ENCODE measurements around the gene EFHC1. TPM values are rescaled to one million over a fixed set of nuclear protein-coding genes. Genes with fewer than 3 reads are reported as not detected.

EFHC1 gene
- total RNA-seq, 2 donors from 2014 or later, result 11.5 to 17.4 TPM

DNA sequence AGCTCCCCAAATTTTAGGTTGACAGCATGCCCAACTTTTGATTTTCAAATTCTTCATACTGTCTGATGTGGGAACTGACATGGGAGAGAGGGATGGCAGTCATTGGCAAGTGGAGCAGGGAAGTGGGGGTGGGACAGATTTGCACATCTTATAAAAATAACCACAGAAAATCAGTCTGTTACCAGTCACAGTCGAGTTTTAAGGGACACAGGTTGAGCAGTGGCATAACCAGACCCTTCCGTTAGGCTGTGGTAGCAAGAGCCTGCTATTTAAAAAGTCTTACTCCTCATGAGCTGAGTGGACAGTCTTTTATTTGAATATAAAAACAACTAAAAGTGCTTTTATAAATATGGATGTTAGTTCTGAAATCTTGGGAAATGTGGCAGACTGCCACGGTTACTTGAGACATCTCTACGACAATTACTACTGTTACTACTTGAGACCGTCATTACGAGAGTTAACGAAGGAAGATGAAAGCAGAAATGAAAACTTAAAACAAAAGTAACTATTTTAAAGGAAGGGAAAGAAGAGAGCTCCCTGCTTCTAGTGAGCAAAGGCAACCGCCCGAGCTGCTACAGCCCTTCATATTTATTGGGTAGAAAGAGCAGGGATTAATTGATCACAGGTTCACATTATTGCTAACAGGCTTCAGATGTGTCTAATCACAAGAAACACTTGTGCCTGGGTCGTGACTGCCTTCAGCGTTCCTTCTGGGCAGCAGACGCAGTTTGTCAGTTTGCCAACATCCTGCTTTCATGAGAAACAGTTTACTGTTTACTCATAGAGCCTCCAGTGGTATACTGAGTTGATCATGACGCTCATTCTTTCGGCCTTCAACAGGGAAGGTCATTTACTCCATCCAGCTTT is 71.3 kb downstream of the EFHC1 start:
- 71 to 72% methylated on average over 14 of the region's 14 CpGs for WGBS, 2 donors
- TF ChIP-seq, protein P1, sequence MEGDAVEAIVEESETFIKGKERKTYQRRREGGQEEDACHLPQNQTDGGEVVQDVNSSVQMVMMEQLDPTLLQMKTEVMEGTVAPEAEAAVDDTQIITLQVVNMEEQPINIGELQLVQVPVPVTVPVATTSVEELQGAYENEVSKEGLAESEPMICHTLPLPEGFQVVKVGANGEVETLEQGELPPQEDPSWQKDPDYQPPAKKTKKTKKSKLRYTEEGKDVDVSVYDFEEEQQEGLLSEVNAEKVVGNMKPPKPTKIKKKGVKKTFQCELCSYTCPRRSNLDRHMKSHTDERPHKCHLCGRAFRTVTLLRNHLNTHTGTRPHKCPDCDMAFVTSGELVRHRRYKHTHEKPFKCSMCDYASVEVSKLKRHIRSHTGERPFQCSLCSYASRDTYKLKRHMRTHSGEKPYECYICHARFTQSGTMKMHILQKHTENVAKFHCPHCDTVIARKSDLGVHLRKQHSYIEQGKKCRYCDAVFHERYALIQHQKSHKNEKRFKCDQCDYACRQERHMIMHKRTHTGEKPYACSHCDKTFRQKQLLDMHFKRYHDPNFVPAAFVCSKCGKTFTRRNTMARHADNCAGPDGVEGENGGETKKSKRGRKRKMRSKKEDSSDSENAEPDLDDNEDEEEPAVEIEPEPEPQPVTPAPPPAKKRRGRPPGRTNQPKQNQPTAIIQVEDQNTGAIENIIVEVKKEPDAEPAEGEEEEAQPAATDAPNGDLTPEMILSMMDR (IDR thresholded peaks at IDR 0.05), result no peak
- no peak for TF ChIP-seq POLR2A (IDR thresholded peaks at IDR 0.05)
- DNase-seq (no peak), ATAC-seq (no peak)
- Histone ChIP-seq H3K36me3 (replicated peaks in 1 of 2; ENCODE audit: insufficient read depth in 1 of 2, low read depth in 2 of 2) (no peaks in the 10 kb centered on the region), H3K9me3 (no peaks in the 10 kb centered on the region), H3K4me3 (no peak overlapping the region), H3K4me1 (no peaks in the 10 kb centered on the region), H3K27ac (no peak overlapping the region), H3K27me3 (no peaks in the 10 kb centered on the region)
- intact Hi-C loops (cut with DNase I), result no loop called here

DNA sequence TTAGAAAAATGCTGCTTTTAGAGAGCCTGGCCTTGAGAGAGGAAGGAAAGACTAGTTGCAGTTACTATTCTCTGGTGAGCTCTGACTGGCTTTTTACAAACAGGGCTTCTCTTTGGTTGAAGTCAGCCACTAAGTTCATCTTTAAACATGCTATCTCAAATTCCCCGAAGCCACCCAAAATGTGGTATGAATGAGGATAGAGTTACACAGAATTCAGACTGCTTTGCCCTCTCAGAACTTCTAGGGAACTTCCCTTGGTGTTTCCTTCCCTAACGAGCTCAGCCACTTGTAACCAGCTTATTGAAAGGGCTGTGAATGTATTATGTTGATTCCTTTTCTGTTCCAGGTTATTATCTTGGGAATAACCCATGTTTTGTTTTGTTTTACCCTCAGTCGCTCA is 73.5 kb downstream of the EFHC1 start:
- no peak for DNase-seq
- Histone ChIP-seq H3K27me3 (no peaks in the 10 kb centered on the region), H3K36me3 (replicated peaks in 1 of 2; ENCODE audit: insufficient read depth in 1 of 2, low read depth in 2 of 2) (no peaks in the 10 kb centered on the region), H3K9me3 (no peaks in the 10 kb centered on the region), H3K4me3 (no peak overlapping the region), H3K4me1 (no peaks in the 10 kb centered on the region), H3K27ac (no peak overlapping the region)
- WGBS, 2 donors, result 71 to 77% methylated on average over 3 of the region's 3 CpGs
- ATAC-seq, result no peak
- TF ChIP-seq, protein P1 (IDR thresholded peaks at IDR 0.05), result no peak
- TF ChIP-seq POLR2A (IDR thresholded peaks at IDR 0.05), result no peak
- intact Hi-C loops (cut with DNase I), result no loop called here

DNA sequence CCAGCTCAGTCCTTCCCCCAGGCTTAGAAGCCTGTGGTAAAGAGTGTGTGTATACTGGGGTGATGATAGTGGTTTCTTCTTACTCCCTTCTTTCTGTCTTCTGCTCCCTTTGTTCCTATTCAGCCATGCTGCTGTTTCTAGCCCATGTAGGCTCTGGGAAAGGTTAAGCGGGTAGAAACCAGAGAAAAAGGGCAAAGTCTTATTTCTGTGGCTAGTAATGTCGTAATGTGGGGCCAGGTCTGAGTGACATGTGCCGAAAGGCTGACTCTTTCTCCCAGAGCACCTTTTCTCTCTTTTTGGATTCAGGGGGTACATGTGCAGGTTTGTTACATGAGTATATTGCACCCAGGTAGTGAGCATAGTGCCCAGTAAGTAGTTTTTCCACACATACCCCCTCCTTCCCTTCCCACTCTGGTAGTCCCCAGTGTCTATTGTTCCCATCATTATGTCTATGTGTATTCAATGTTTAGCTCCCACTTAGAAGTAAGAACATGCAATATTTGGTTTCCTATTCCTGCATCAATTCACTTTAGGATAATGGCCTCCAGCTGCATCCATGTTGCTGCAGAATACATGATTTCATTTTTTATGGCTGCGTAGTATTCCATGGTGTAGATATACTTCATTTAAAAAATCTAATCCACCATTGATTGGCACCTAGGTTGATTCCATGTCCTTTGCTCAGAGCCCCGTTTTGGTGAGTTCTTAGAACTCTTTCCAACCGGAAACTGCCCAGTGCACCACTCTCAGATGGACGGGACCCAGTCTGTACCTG is 74.3 kb downstream of the EFHC1 start:
- Histone ChIP-seq H3K27ac (no peak overlapping the region), H3K9me3 (no peaks in the 10 kb centered on the region), H3K36me3 (replicated peaks in 1 of 2; ENCODE audit: insufficient read depth in 1 of 2, low read depth in 2 of 2) (no peaks in the 10 kb centered on the region), H3K4me3 (no peak overlapping the region), H3K4me1 (no peaks in the 10 kb centered on the region), H3K27me3 (no peaks in the 10 kb centered on the region)
- intact Hi-C loops (cut with DNase I), result no loop called here
- ATAC-seq (no peak), DNase-seq (no peak)
- 89 to 94% methylated on average over 7 of the region's 7 CpGs for WGBS, 2 donors
- TF ChIP-seq POLR2A (IDR thresholded peaks at IDR 0.05), result no peak
- TF ChIP-seq, protein P1 (IDR thresholded peaks at IDR 0.05), result no peak

DNA sequence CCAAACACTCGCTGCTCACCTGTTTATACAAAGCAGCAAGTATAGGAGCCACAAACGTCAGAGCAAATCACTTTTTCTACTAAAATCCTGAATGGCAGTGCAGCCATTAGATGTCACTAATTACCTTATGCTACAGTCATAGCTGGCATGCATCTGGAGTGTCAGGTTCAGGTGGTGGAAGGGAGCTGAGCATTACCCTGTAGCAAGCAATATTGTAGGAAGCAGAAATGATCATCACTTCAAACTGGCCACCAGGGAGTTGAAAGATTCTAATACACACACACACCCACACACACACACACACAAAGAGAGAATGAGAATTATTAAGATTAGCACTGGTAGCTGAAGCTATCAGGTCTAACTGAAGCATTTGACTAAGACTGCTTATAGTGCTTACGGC is 75.8 kb downstream of the EFHC1 start:
- ATAC-seq, result no peak
- intact Hi-C loops (cut with DNase I), result no loop called here
- Histone ChIP-seq H3K4me3 (no peak overlapping the region), H3K27me3 (no peaks in the 10 kb centered on the region), H3K27ac (no peak overlapping the region), H3K9me3 (no peaks in the 10 kb centered on the region), H3K4me1 (no peaks in the 10 kb centered on the region), H3K36me3 (replicated peaks in 1 of 2; ENCODE audit: insufficient read depth in 1 of 2, low read depth in 2 of 2) (no peaks in the 10 kb centered on the region)
- TF ChIP-seq, protein P1 (IDR thresholded peaks at IDR 0.05), result no peak
- TF ChIP-seq POLR2A (IDR thresholded peaks at IDR 0.05), result no peak
- no peak for DNase-seq
- WGBS, 2 donors, result 71 to 76% methylated on average over 3 of the region's 3 CpGs
